Stimulated activated CD8-positive, alpha-beta memory T cell treated with anti-CD3 and anti-CD28 coated beads, Interleukin-4, amount 100 ng/mL, for 48 hours (primary cell): ENCODE data around the gene CEBPZ.
"Not testable (repeated sequence)": the region's sequence is repeated elsewhere in the genome, so short reads cannot be mapped to it uniquely, and the experiment has no call there.

ENCODE experiments used
- DNase-seq: peaks from one replicate; pipeline ENCODE4 v3.0.0-alpha.2; 2020

CEBPZ gene

GRCh38 chr2:37231241-37232130, at the start of gene CEBPZ, which contains the start of gene NDUFAF7:
TSS of gene CEBPZ (minus strand) at chr2:37231596. CDS start at chr2:37231567, 29 bp downstream.
TSS of gene NDUFAF7 (plus strand) at chr2:37231658. CDS start at chr2:37231706, 48 bp downstream.
- peak; percentile 93 for DNase-seq

GRCh38 chr2:37276291-37276690, 44.9 kb upstream of the CEBPZ start:
- no peak for DNase-seq

- no peak for DNase-seq
Observed at GRCh38 chr2:37274359-37274965, 43.1 kb upstream of the CEBPZ start.

GRCh38 chr2:37271376-37272067, 40.1 kb upstream of the CEBPZ start:
- DNase-seq: no peak

- no peak for DNase-seq
Observed at GRCh38 chr2:37268111-37268510, 36.7 kb upstream of the CEBPZ start.

- DNase-seq: no peak
Observed at GRCh38 chr2:37267685-37268084, 36.3 kb upstream of the CEBPZ start.

- no peak for DNase-seq
Observed at GRCh38 chr2:37263839-37264238, 32.4 kb upstream of the CEBPZ start.

GRCh38 chr2:37262522-37262921, 31.1 kb upstream of the CEBPZ start:
- DNase-seq: no peak

GRCh38 chr2:37250869-37251740, 19.7 kb upstream of the CEBPZ start:
- no peak for DNase-seq

DNA sequence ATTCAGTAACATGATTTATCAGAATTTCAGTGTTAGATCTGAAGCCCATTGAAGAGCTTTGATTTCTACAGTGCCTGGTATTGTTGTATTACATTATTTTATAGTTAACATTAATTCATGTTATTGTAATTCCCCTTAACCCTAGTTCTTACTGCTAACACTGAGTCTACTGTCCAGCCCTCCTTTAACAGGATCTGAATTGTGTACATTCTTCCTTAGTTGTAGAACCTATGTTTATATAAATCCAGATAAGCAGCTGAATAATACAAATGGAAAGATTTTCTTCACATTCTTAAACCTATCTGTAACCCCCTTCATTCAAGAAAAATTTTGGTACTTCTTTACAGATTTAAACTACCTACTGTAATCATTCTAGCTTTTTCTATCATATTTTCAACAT, 14.8 kb upstream of the CEBPZ start:
- no peak for DNase-seq

DNA sequence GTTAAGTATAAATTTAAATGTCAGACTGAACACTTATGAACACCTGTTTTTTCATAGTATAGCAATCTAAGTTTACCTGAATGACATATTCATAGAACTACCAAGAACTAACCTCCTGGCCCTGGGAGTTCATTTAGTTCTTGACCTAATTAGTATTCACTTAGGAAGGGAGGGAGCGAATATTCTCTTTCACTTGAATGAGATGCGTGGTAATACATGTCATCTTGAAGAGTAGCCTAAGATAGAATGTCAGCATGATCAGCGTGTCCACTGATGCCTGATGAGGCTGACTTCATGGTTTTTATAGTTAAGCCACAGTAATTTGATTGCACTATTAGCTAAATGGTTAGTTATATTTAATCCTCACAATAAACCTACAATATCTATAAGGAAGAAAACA, 13.4 kb upstream of the CEBPZ start:
- DNase-seq: no peak

GRCh38 chr2:37244017-37244416, 12.6 kb upstream of the CEBPZ start:
- no peak for DNase-seq

GRCh38 chr2:37243435-37243834, 12.0 kb upstream of the CEBPZ start:
- no peak for DNase-seq

- peak; percentile 38 for DNase-seq
Observed at GRCh38 chr2:37232131-37232933, 936 bp upstream of the CEBPZ start.

GRCh38 chr2:37230581-37230980, 815 bp downstream of the CEBPZ start:
- no peak for DNase-seq

DNA sequence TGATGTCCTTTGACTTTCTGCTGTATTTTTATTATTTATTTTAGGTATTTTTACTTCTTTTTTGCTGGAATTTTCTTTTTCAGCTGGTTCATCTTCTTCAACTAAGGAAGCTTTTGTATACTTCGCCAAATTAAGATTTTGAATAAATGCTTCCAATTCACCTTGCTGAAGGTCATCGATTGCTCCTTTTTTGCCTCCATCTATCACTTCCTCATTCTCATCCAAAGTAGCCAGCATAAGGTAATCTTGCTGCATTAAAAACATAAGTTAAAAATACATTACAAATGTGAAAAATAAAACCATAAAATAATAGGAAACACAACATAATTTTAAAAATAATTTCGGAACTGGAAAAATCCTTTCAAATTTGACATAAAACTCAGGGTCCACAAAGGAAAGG, 2.6 kb downstream of the CEBPZ start:
- DNase-seq: no peak

DNA sequence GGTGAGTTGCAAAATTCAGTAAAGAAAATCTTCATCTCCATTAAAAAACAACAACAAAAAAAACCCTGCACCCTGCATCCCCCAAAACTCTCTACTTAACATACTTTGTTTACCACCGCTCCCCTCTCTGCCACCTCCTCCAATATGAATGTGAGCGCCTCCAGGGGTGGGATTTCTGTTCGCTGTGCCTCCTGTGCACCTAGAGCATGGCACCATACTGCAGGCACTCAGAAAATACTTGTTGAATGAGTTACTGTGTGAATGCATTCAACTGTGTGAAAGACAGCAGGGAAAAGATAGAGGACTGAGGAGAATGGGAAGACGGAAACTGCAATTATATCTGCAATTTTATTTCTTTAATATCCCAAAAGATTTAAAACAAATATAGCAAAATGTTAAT, 4.5 kb downstream of the CEBPZ start:
- DNase-seq: no peak

DNA sequence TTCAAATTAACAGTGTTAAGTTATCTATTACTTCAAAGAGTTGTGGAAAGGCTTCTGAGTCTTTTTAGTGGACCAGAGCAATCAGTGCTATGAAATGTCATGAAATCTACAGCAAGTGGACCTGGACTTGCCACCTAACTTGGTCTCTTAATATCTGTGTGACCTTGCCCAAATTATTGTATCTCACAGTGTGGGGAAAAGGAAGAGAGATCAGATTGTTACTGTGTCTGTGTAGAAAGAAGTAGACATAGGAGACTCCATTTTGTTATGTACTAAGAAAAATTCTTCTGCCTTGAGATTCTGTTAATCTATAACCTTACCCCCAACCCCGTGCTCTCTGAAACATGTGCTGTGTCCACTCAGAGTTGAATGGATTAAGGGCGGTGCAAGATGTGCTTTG, 6.3 kb downstream of the CEBPZ start:
- DNase-seq: not testable (repeated sequence)

DNA sequence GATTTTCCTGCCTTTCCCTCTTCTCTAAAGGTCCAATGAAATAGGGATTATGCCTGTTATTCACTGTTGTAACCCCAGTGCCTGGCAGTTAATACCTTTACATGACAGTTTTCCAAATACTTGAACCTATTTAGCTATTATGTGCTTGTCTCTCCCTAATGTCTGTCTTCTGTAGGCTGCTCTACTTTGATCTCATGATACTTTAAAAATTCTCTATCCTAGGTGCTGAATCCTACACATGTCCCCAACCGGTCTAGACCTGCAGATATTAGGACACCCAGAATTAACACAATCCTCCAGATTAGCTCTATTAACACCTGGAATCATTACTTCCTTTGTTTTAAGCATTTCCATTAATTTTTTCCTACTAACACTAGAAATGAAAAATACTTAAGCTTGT, 7.3 kb downstream of the CEBPZ start:
- no peak for DNase-seq

DNA sequence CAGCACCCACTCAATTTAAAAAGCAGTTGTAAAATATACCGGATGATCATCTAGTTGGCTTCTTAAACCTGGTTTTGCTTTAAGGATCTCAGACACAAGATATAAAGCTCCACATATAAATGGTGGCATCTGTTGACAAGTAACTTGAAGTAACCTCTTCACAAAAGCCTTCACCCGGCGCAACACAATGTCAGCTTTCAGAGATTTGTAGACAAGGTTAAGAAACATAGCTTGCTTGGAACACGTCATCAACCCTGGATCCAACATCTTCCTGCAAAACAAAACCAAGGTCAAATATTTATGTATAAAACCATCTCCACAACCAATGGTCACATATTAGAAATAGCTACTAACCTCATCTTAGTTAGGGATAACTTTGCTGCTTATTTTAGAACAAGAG, 8.3 kb downstream of the CEBPZ start:
- DNase-seq: no peak

DNA sequence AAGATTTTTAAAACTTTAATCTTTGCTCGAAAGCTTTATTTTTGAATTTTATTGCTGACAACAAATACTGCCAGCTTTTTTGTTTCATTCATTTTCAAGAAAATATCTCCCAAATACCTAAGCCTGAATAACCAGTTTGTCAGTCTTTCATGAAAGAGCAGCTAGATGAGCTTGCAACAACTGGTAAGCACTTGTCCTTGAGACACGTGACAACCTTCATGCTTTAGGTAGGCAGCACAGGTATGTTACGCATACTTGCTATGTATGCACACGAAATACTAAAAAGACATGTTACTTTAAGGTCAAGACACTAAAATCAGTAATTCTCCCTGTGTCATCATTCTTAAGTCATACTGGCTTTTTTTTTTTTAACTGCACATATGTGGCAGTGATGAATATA, 12.3 kb downstream of the CEBPZ start:
- no peak for DNase-seq

DNA sequence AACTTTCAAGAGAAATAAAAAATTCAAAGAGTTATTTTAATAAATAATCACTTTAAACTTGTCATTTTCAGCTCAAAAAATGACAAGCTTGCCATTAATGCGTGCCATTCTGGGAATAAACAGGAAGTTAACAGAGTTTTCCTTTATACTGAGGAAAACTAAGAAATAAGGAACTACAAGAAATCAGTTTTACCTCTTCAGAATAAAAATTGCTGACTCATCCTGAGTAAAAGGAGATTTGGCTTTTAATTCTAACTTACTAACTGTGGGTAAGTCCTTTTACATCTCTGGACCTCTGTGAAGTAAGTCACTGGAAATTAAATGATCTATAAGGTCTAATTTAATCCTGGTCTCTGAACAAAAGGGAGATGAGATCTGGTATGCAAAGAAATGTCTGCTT, 16.1 kb downstream of the CEBPZ start:
- no peak for DNase-seq
